IMR-90 (cell line): ENCODE measurements around the gene RRP15. TPM values are rescaled to one million over a fixed set of nuclear protein-coding genes. Genes with fewer than 3 reads are reported as not detected.

Experiments used
- ATAC-seq: fragments of 200-7000 bp; cut with Tn5 transposase; 2 replicates; pipeline ENCODE4 v1.9.1; 2020; ENCODE audit warnings: low read depth, mild to moderate bottlenecking, moderate library complexity
- BruUV-seq: library from RNA; stranded (reverse); fragments of 400-500 nt; replicated peaks from 2 replicates; lab custom pipeline; 2021; lab: Mats Ljungman, UMichigan
- CTCF ChIA-PET: fragments of 300-600 bp; formaldehyde crosslinking; extraction: SDS; loops from one replicate; lab custom pipeline; 2021; ENCODE audit warnings: antibody characterized with exemption; lab: Yijun Ruan, JAX
- POLR2A ChIA-PET: fragments of 300-600 bp; sonication (Branson Sonifier 250); formaldehyde crosslinking; loops from one replicate; lab custom pipeline; 2022; ENCODE audit warnings: antibody characterized with exemption; ENCODE audit not compliant: unreplicated experiment; lab: Charles Lee
- DNase-seq: peaks from one replicate; pipeline ENCODE4 v3.0.0; 2013
- H2AFZ ChIP-seq: replicated peaks from 2 replicates; pipeline ENCODE3; 2013; ENCODE audit warnings: low read length, mild to moderate bottlenecking; ENCODE audit not compliant: poor library complexity
- H2AK5ac ChIP-seq: 2 replicates; pipeline ENCODE4 v1.6.1; 2013; ENCODE audit warnings: low read depth, low read length, inconsistent platforms
- H2AK9ac ChIP-seq: replicated peaks from 2 replicates; pipeline ENCODE3; 2013; ENCODE audit warnings: mild to moderate bottlenecking, low read depth, low read length, moderate library complexity; ENCODE audit not compliant: poor library complexity
- H2BK120ac ChIP-seq: 2 replicates; pipeline ENCODE4 v1.6.1; 2013; ENCODE audit warnings: low read depth, low read length, inconsistent platforms
- H2BK15ac ChIP-seq: 3 replicates; pipeline ENCODE4 v1.6.1; 2013; ENCODE audit warnings: low read depth, low read length, inconsistent platforms
- H2BK20ac ChIP-seq: 2 replicates; pipeline ENCODE4 v1.6.1; 2013; ENCODE audit warnings: low read depth, mild to moderate bottlenecking, inconsistent platforms, low read length, moderate library complexity
- H2BK5ac ChIP-seq: 2 replicates; pipeline ENCODE4 v1.6.1; 2013; ENCODE audit warnings: mild to moderate bottlenecking, low read depth, low read length, inconsistent platforms; ENCODE audit not compliant: poor library complexity, severe bottlenecking
- H3K14ac ChIP-seq: replicated peaks from 2 replicates; pipeline ENCODE4 v1.6.1; 2013; ENCODE audit warnings: low read depth, low read length, inconsistent platforms
- H3K18ac ChIP-seq: 2 replicates; pipeline ENCODE4 v1.6.1; 2013; ENCODE audit warnings: low read depth, low read length, control low read depth
- H3K23ac ChIP-seq: 2 replicates; pipeline ENCODE4 v1.6.1; 2013; ENCODE audit warnings: low read depth, low read length, inconsistent platforms
- H3K27ac ChIP-seq: 2 replicates; pipeline ENCODE4 v1.5.1; 2013; ENCODE audit warnings: mild to moderate bottlenecking, control low read depth, low read length; ENCODE audit not compliant: insufficient read depth
- H3K27me3 ChIP-seq: 2 replicates; pipeline ENCODE4 v1.6.1; 2013; ENCODE audit warnings: low read length; ENCODE audit not compliant: control insufficient read depth, insufficient read depth
- H3K36me3 ChIP-seq: 2 replicates; pipeline ENCODE4 v1.6.1; 2013; ENCODE audit warnings: low read length, mixed read lengths; ENCODE audit not compliant: control insufficient read depth, insufficient read depth
- H3K4ac ChIP-seq: 2 replicates; pipeline ENCODE4 v1.6.1; 2013; ENCODE audit warnings: low read depth, low read length, inconsistent platforms
- H3K4me1 ChIP-seq: 2 replicates; pipeline ENCODE4 v1.6.1; 2013; ENCODE audit warnings: low read length, mixed read lengths; ENCODE audit not compliant: control insufficient read depth, insufficient read depth
- H3K4me2 ChIP-seq: 2 replicates; pipeline ENCODE4 v1.6.1; 2013; ENCODE audit warnings: low read depth, mild to moderate bottlenecking, control low read depth, low read length, moderate library complexity
- H3K4me3 ChIP-seq: 2 replicates; pipeline ENCODE4 v1.5.1; 2013; ENCODE audit warnings: low read depth, mild to moderate bottlenecking, control low read depth, low read length, moderate library complexity; ENCODE audit not compliant: insufficient read depth
- H3K56ac ChIP-seq: 2 replicates; pipeline ENCODE4 v1.6.1; 2013; ENCODE audit warnings: low read length, inconsistent platforms; ENCODE audit not compliant: insufficient read depth; ENCODE audit errors: extremely low read depth
- H3K79me1 ChIP-seq, 2 experiments: 2 replicates each; pipeline ENCODE4 v1.6.1; 2013; ENCODE audit warnings: low read length in 2 of 2, inconsistent platforms in 1 of 2, low read depth in 1 of 2
- H3K9ac ChIP-seq: 2 replicates; pipeline ENCODE4 v1.6.1; 2013; ENCODE audit warnings: low read depth, low read length, control low read depth
- H3K9me1 ChIP-seq: 2 replicates; pipeline ENCODE4 v1.6.1; 2013; ENCODE audit warnings: low read length, inconsistent platforms; ENCODE audit not compliant: insufficient read depth
- H3K9me3 ChIP-seq: 2 replicates; pipeline ENCODE4 v1.6.1; 2013; ENCODE audit warnings: low read length; ENCODE audit not compliant: control insufficient read depth, insufficient read depth
- H4K20me1 ChIP-seq: 2 replicates; pipeline ENCODE4 v1.6.1; 2013; ENCODE audit warnings: low read length, inconsistent platforms; ENCODE audit not compliant: insufficient read depth
- H4K5ac ChIP-seq: 2 replicates; pipeline ENCODE4 v1.6.1; 2013; ENCODE audit warnings: mild to moderate bottlenecking, low read depth, low read length, control low read depth
- H4K8ac ChIP-seq, 2 experiments: 2 replicates each; pipeline ENCODE4 v1.6.1; 2013; ENCODE audit warnings: low read depth in 2 of 2, low read length in 2 of 2, control low read depth in 1 of 2, inconsistent platforms in 1 of 2
- H4K91ac ChIP-seq: 2 replicates; pipeline ENCODE4 v1.6.1; 2013; ENCODE audit warnings: low read depth, low read length, inconsistent platforms; ENCODE audit not compliant: insufficient read depth
- NFE2L2 ChIP-seq: fragments of 150-350 bp; IDR thresholded peaks from 2 replicates; pipeline ENCODE4 v1.6.1; 2016; ENCODE audit warnings: low read depth, mild to moderate bottlenecking, low read length
- SMC3 ChIP-seq: fragments of 150-350 bp; IDR thresholded peaks from 2 replicates; pipeline ENCODE4 v1.6.1; 2016; ENCODE audit warnings: low read depth, mild to moderate bottlenecking, antibody characterized with exemption, low read length, moderate library complexity
- WGBS, 2 experiments: methylation state at CpG; one replicate each; pipeline versions ENCODE4 v1.1.5 to v1.1.7; 2013; ENCODE audit warnings: missing lambda C conversion rate in 2 of 2; ENCODE audit not compliant: insufficient read length in 1 of 2; ENCODE audit errors: extremely low coverage in 2 of 2; 5-methylcytosine and 5-hydroxymethylcytosine counted together
- dilution Hi-C: fragments of 300-500 bp; cut with HindIII; formaldehyde crosslinking; loops from one replicate; pipeline ENCODE4 v1.14.3; 2018; ENCODE audit warnings: low sequenced_read_pairs; ENCODE audit not compliant: unreplicated experiment
- in situ Hi-C: fragments of 300-500 bp; cut with MboI; formaldehyde crosslinking; loops from 3 replicates; pipeline ENCODE4 v1.14.3; 2019; ENCODE audit warnings: low sequenced_read_pairs, inconsistent platforms, mixed read lengths
- intact Hi-C: fragments of 100-400 bp; cut with micrococcal nuclease; formaldehyde crosslinking; loops from 2 replicates; pipeline ENCODE4 v1.10.0; 2022
- polyA plus RNA-seq, 3 experiments: library from polyadenylated mRNA; depleted of rRNA; stranded (reverse); fragments of >200 nt; gene quantifications; 2 replicates each; pipeline ENCODE4 v1.2.3, GENCODE V29; 2012; ENCODE audit warnings: low replicate concordance in 1 of 3
- total RNA-seq: library from RNA; depleted of rRNA; stranded (reverse); fragments of >200 nt; gene quantifications from 2 replicates; pipeline ENCODE4 v1.2.3, GENCODE V29; 2012

The RRP15 gene
- total and polyA plus RNA-seq, 2 of the 4 experiments (the other 2 are of a cell fraction): 3.1 to 4.1 TPM

- Histone ChIP-seq H2BK5ac (peak overlapping the region; percentile 46), H4K91ac (peak overlapping the region; percentile 51; the same call in 1 of the 2 replicates), H3K18ac (peak overlapping the region; percentile 82; the same call in 1 of the 2 replicates), H3K27ac (peak overlapping the region; percentile 28; the same call in 1 of the 2 replicates), H3K56ac (no peak overlapping the region), H3K9ac (peak overlapping the region; percentile 59; the same call in 1 of the 2 replicates), H4K20me1 (no peaks in the 10 kb centered on the region), H3K4me1 (peaks cover 6% of the 10 kb centered on the region), H3K9me1 (peaks cover 7% of the 10 kb centered on the region; the same call in 1 of the 2 replicates), H3K4ac (peak overlapping the region; percentile 93), H3K27me3 (no peaks in the 10 kb centered on the region), H3K4me3 (peak overlapping the region; percentile 28; the same call in 1 of the 2 replicates), H3K36me3 (no peaks in the 10 kb centered on the region; the same call in 1 of the 2 replicates), H4K8ac (peak overlapping the region; percentile 1 to 53; a peak in 1 of 4 replicates), H2BK15ac (no peak overlapping the region), H3K79me1 (peaks cover 13 to 25% of the 10 kb centered on the region in 2 experiments), H3K9me3 (no peaks in the 10 kb centered on the region), H3K14ac (0 out of 2 replicates have a peak overlapping the region, but pooled peaks have one; percentile 59), H4K5ac (no peak overlapping the region), H3K23ac (peak overlapping the region; percentile 11; the same call in 1 of the 2 replicates), H2AK5ac (0 out of 2 replicates have a peak overlapping the region, but pooled peaks have one; percentile 36), H2AK9ac (no peak overlapping the region), H3K4me2 (peak overlapping the region; percentile 94), H2BK120ac (peak overlapping the region; percentile 77), H2BK20ac (peak overlapping the region; percentile 43; the same call in 1 of the 2 replicates), H2AFZ (peak overlapping the region; percentile 55)
- no peak for ATAC-seq
- in situ Hi-C loops: loop anchor here (5.0 to 10.0 kb wide), 3 partner anchors 718 to 1035 kb away; partner anchors contain the start of gene LYPLAL1
- POLR2A ChIA-PET: interaction anchor here (0.8 kb wide), 1 partner anchor 127 kb away, joined by 4 read pairs; no protein-coding TSS in a partner anchor
- CTCF ChIA-PET: no interaction called here
- dilution Hi-C loops: no loop called here
- 63% methylated on average over 3 of the region's 5 CpGs; no CpG with 5 or more reads in 1 of the 2 experiments for WGBS, 2 experiments
- no TSS peak for BruUV-seq
- no peak for DNase-seq
- TF ChIP-seq SMC3: no peak
- no peak for TF ChIP-seq NFE2L2
- intact Hi-C loops: loop anchor here (2.0 to 10.0 kb wide), 7 partner anchors 131 to 1218 kb away; partner anchors contain the start of gene LYPLAL1
Observed at GRCh38 chr1:218349348-218350034, 64.4 kb downstream of the RRP15 start.
